HEK293 (cell line): ENCODE measurements around the gene ANTXR2.

Experiments used
- CTCF ChIA-PET: fragments of 350-600 bp; formaldehyde crosslinking; extraction: SDS; loops from one replicate; lab custom pipeline; 2021; ENCODE audit warnings: antibody characterized with exemption; lab: Yijun Ruan, JAX
- POLR2A ChIA-PET: fragments of 300-600 bp; formaldehyde crosslinking; extraction: SDS; loops from one replicate; lab custom pipeline; 2020; ENCODE audit warnings: antibody characterized with exemption, inconsistent platforms; lab: Yijun Ruan, JAX
- H3K27ac ChIP-seq: fragments of 200-500 bp; sonication (Bioruptor generic); 2 replicates; pipeline ENCODE4 v1.5.1; 2014; ENCODE audit warnings: low read depth, low read length, control low read depth, inconsistent platforms; ENCODE audit errors: extremely low read depth
- H3K36me3 ChIP-seq, 2 experiments: fragments of 200-500 bp in 1 of 2; sonication (Bioruptor generic) in 1 of 2; 1 replicate in 1 of 2; 2 replicates in 1 of 2; pipeline ENCODE4 v1.5.1; 2014 to 2017; ENCODE audit warnings: inconsistent platforms in 2 of 2, low read length in 2 of 2; ENCODE audit not compliant: control insufficient read depth in 2 of 2, insufficient read depth in 1 of 2
- H3K4me1 ChIP-seq: fragments of 200-500 bp; sonication (Bioruptor generic); 2 replicates; pipeline ENCODE4 v1.5.1; 2014; ENCODE audit warnings: mild to moderate bottlenecking, low read length, inconsistent platforms; ENCODE audit not compliant: control insufficient read depth, insufficient read depth
- H3K4me3 ChIP-seq: 2 replicates; pipeline ENCODE4 v1.5.1; 2011; ENCODE audit warnings: low read depth, mild to moderate bottlenecking, control low read depth, low read length, moderate library complexity
- H3K9me3 ChIP-seq: fragments of 200-500 bp; sonication (Bioruptor generic); 2 replicates; pipeline ENCODE4 v1.5.1; 2014; ENCODE audit warnings: low read depth, low read length, inconsistent platforms; ENCODE audit not compliant: control insufficient read depth, insufficient read depth
- GFI1B ChIP-seq: fragments of 450-650 bp; formaldehyde crosslinking; IDR thresholded peaks from 2 replicates; pipeline ENCODE4 v1.5.1; 2016; ENCODE audit warnings: missing biosample characterization, missing genetic modification characterization
- GLIS1 ChIP-seq: fragments of 450-650 bp; formaldehyde crosslinking; IDR thresholded peaks from 2 replicates; pipeline ENCODE4 v1.5.1; 2016; ENCODE audit warnings: missing biosample characterization, missing genetic modification characterization
- MYNN ChIP-seq: fragments of 450-650 bp; formaldehyde crosslinking; IDR thresholded peaks from 2 replicates; pipeline ENCODE4 v1.5.1; 2016; ENCODE audit warnings: missing biosample characterization, missing genetic modification characterization, borderline replicate concordance
- REPIN1 ChIP-seq: fragments of 450-650 bp; formaldehyde crosslinking; IDR thresholded peaks from 2 replicates; pipeline ENCODE4 v1.5.1; 2017; ENCODE audit warnings: missing biosample characterization, missing genetic modification characterization, low read depth
- REST ChIP-seq: fragments of 450-650 bp; formaldehyde crosslinking; IDR thresholded peaks from 2 replicates; pipeline ENCODE4 v1.5.1; 2016; ENCODE audit warnings: missing biosample characterization, missing genetic modification characterization
- SCRT2 ChIP-seq: fragments of 450-650 bp; formaldehyde crosslinking; IDR thresholded peaks from 2 replicates; pipeline ENCODE4 v1.5.1; 2016; ENCODE audit warnings: missing biosample characterization, missing genetic modification characterization
- ZBTB48 ChIP-seq: fragments of 450-650 bp; formaldehyde crosslinking; IDR thresholded peaks from 2 replicates; pipeline ENCODE4 v1.5.1; 2016; ENCODE audit warnings: missing biosample characterization, missing genetic modification characterization
- ZNF140 ChIP-seq: fragments of 450-650 bp; formaldehyde crosslinking; IDR thresholded peaks from 2 replicates; pipeline ENCODE4 v1.5.1; 2016; ENCODE audit warnings: missing biosample characterization, missing genetic modification characterization
- ZNF214 ChIP-seq: fragments of 450-650 bp; formaldehyde crosslinking; IDR thresholded peaks from 2 replicates; pipeline ENCODE4 v1.5.1; 2017; ENCODE audit warnings: missing biosample characterization, mild to moderate bottlenecking, missing genetic modification characterization, borderline replicate concordance
- ZNF23 ChIP-seq: fragments of 450-650 bp; formaldehyde crosslinking; IDR thresholded peaks from 2 replicates; pipeline ENCODE4 v1.5.1; 2016; ENCODE audit warnings: missing biosample characterization, missing genetic modification characterization, borderline replicate concordance
- ZNF24 ChIP-seq: fragments of 450-650 bp; formaldehyde crosslinking; IDR thresholded peaks from 2 replicates; pipeline ENCODE4 v1.5.1; 2016; ENCODE audit warnings: missing biosample characterization, missing genetic modification characterization
- ZNF248 ChIP-seq: fragments of 450-650 bp; formaldehyde crosslinking; IDR thresholded peaks from 2 replicates; pipeline ENCODE4 v1.5.1; 2017; ENCODE audit warnings: missing biosample characterization, missing genetic modification characterization
- ZNF354C ChIP-seq: fragments of 450-650 bp; formaldehyde crosslinking; IDR thresholded peaks from 2 replicates; pipeline ENCODE4 v1.5.1; 2016; ENCODE audit warnings: missing biosample characterization, missing genetic modification characterization, low read depth, borderline replicate concordance
- ZNF521 ChIP-seq: fragments of 450-650 bp; formaldehyde crosslinking; IDR thresholded peaks from 2 replicates; pipeline ENCODE4 v1.5.1; 2017; ENCODE audit warnings: missing biosample characterization, mild to moderate bottlenecking, missing genetic modification characterization
- ZNF561 ChIP-seq: fragments of 450-650 bp; IDR thresholded peaks from 2 replicates; pipeline ENCODE4 v1.5.1; 2018; ENCODE audit warnings: missing biosample characterization, missing genetic modification characterization, borderline replicate concordance
- ZNF621 ChIP-seq: fragments of 450-650 bp; formaldehyde crosslinking; IDR thresholded peaks from 2 replicates; pipeline ENCODE4 v1.5.1; 2017; ENCODE audit warnings: missing biosample characterization, missing genetic modification characterization
- ZNF623 ChIP-seq: fragments of 450-650 bp; formaldehyde crosslinking; IDR thresholded peaks from 2 replicates; pipeline ENCODE4 v1.5.1; 2016; ENCODE audit warnings: missing biosample characterization, missing genetic modification characterization
- ZNF654 ChIP-seq: fragments of 450-650 bp; formaldehyde crosslinking; IDR thresholded peaks from 2 replicates; pipeline ENCODE4 v1.5.1; 2016; ENCODE audit warnings: low read depth, missing biosample characterization, missing genetic modification characterization
- ZNF664 ChIP-seq: fragments of 450-650 bp; formaldehyde crosslinking; IDR thresholded peaks from 2 replicates; pipeline ENCODE4 v1.5.1; 2016; ENCODE audit warnings: missing biosample characterization, missing genetic modification characterization
- ZNF704 ChIP-seq: fragments of 450-650 bp; formaldehyde crosslinking; IDR thresholded peaks from 2 replicates; pipeline ENCODE4 v1.5.1; 2016; ENCODE audit warnings: missing biosample characterization, missing genetic modification characterization
- ZNF768 ChIP-seq: fragments of 450-650 bp; formaldehyde crosslinking; IDR thresholded peaks from 2 replicates; pipeline ENCODE4 v1.5.1; 2018; ENCODE audit warnings: missing biosample characterization, mild to moderate bottlenecking, missing genetic modification characterization
- ZNF777 ChIP-seq: fragments of 450-650 bp; formaldehyde crosslinking; IDR thresholded peaks from 2 replicates; pipeline ENCODE4 v1.5.1; 2017; ENCODE audit warnings: missing biosample characterization, missing genetic modification characterization, borderline replicate concordance
- ZSCAN30 ChIP-seq: fragments of 450-650 bp; IDR thresholded peaks from 2 replicates; pipeline ENCODE4 v1.5.1; 2018; ENCODE audit warnings: missing biosample characterization, mild to moderate bottlenecking, missing genetic modification characterization, moderate library complexity
- ZSCAN5A ChIP-seq: fragments of 450-650 bp; formaldehyde crosslinking; IDR thresholded peaks from 2 replicates; pipeline ENCODE4 v1.5.1; 2016; ENCODE audit warnings: missing biosample characterization, missing genetic modification characterization
- TF ChIP-seq, protein P1 (sequence below): fragments of 450-650 bp; formaldehyde crosslinking; IDR thresholded peaks from 2 replicates; pipeline ENCODE4 v1.5.1; 2016; ENCODE audit warnings: missing biosample characterization, missing genetic modification characterization
- TF ChIP-seq, protein P2 (sequence below): fragments of 450-650 bp; formaldehyde crosslinking; IDR thresholded peaks from 2 replicates; pipeline ENCODE4; 2016; ENCODE audit warnings: missing biosample characterization, missing genetic modification characterization
- TF ChIP-seq, protein P3 (sequence below): fragments of 450-650 bp; formaldehyde crosslinking; IDR thresholded peaks from 2 replicates; pipeline ENCODE4 v1.5.1; 2016; ENCODE audit warnings: missing biosample characterization, missing genetic modification characterization

ANTXR2 gene

GRCh38 chr4:80101071-80101791, 28.2 kb upstream of the ANTXR2 start:
- CTCF ChIA-PET = no interaction called here
- H3K27ac ChIP-seq = no peak overlapping the region
- no peak for TF ChIP-seq ZNF23
- no peak for TF ChIP-seq GFI1B (tag by site-specific recombination)
- TF ChIP-seq ZNF354C (tag by site-specific recombination) = no peak
- no peak for TF ChIP-seq REPIN1 (tag by site-specific recombination)
- TF ChIP-seq ZNF777 (tag by site-specific recombination) = no peak
- TF ChIP-seq, protein P1, sequence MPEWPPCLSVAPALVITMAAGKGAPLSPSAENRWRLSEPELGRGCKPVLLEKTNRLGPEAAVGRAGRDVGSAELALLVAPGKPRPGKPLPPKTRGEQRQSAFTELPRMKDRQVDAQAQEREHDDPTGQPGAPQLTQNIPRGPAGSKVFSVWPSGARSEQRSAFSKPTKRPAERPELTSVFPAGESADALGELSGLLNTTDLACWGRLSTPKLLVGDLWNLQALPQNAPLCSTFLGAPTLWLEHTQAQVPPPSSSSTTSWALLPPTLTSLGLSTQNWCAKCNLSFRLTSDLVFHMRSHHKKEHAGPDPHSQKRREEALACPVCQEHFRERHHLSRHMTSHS (tag by site-specific recombination) = no peak
- TF ChIP-seq ZNF248 (tag by site-specific recombination) = no peak
- TF ChIP-seq ZNF664 (tag by site-specific recombination) = no peak
- no peak for TF ChIP-seq ZNF768 (tag by site-specific recombination)
- TF ChIP-seq ZNF623 = no peak
- no peak for TF ChIP-seq MYNN (tag by site-specific recombination)
- TF ChIP-seq ZNF521 (tag by site-specific recombination) = no peak
- TF ChIP-seq, protein P2, sequence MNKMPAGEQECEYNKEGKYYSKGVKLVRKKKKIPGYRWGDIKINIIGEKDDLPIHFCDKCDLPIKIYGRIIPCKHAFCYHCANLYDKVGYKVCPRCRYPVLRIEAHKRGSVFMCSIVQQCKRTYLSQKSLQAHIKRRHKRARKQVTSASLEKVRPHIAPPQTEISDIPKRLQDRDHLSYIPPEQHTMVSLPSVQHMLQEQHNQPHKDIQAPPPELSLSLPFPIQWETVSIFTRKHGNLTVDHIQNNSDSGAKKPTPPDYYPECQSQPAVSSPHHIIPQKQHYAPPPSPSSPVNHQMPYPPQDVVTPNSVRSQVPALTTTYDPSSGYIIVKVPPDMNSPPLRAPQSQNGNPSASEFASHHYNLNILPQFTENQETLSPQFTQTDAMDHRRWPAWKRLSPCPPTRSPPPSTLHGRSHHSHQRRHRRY = no peak
- no peak for TF ChIP-seq ZNF704 (tag by site-specific recombination)
- no peak for TF ChIP-seq ZSCAN5A (tag by site-specific recombination)
- TF ChIP-seq ZNF24 (tag by site-specific recombination) = no peak
- no peak for TF ChIP-seq ZNF140
- no peak for TF ChIP-seq ZSCAN30 (tag by site-specific recombination)
- POLR2A ChIA-PET = no interaction called here
- no peaks in the 10 kb centered on the region for H3K9me3 ChIP-seq
- H3K36me3 ChIP-seq = no peaks in the 10 kb centered on the region
- H3K4me3 ChIP-seq = no peak overlapping the region
- no peaks in the 10 kb centered on the region for H3K4me1 ChIP-seq

- no peak overlapping the region for H3K4me3 ChIP-seq
- no peaks in the 10 kb centered on the region for H3K4me1 ChIP-seq
- CTCF ChIA-PET = no interaction called here
- POLR2A ChIA-PET = no interaction called here
- no peaks in the 10 kb centered on the region for H3K9me3 ChIP-seq
- no peaks in the 10 kb centered on the region for H3K36me3 ChIP-seq
- H3K27ac ChIP-seq = no peak overlapping the region
- TF ChIP-seq ZNF621 (tag by site-specific recombination) (no peak), ZNF654 (tag by site-specific recombination) (no peak), SCRT2 (tag by site-specific recombination) (no peak), GLIS1 (tag by site-specific recombination) (no peak), GFI1B (tag by site-specific recombination) (no peak), ZBTB48 (no peak), ZNF214 (tag by site-specific recombination) (no peak), REST (tag by site-specific recombination) (no peak), ZNF561 (no peak)
- TF ChIP-seq, protein P3, sequence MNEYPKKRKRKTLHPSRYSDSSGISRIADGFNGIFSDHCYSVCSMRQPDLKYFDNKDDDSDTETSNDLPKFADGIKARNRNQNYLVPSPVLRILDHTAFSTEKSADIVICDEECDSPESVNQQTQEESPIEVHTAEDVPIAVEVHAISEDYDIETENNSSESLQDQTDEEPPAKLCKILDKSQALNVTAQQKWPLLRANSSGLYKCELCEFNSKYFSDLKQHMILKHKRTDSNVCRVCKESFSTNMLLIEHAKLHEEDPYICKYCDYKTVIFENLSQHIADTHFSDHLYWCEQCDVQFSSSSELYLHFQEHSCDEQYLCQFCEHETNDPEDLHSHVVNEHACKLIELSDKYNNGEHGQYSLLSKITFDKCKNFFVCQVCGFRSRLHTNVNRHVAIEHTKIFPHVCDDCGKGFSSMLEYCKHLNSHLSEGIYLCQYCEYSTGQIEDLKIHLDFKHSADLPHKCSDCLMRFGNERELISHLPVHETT = no peak
These were observed 26.6 kb upstream of the ANTXR2 start for GRCh38 chr4:80099671-80100070.
